Measurements from ENCODE around the gene ILDR1. TPM values are rescaled to one million over a fixed set of nuclear protein-coding genes. Genes with fewer than 3 reads are reported as not detected.
A peak's percentile ranks its signal among the peaks of the same experiment; 100 is the strongest.

The ILDR1 gene
- total RNA-seq, 1 donor: not detected

GRCh38 chr3:121958801-121959200 lies 63.2 kb downstream of the ILDR1 start:
- no peak for DNase-seq (ENCODE audit: low read depth)
- no peak overlapping the region for H3K4me3 ChIP-seq (ENCODE audit: low read depth, low read length)
- TF ChIP-seq, protein P1, sequence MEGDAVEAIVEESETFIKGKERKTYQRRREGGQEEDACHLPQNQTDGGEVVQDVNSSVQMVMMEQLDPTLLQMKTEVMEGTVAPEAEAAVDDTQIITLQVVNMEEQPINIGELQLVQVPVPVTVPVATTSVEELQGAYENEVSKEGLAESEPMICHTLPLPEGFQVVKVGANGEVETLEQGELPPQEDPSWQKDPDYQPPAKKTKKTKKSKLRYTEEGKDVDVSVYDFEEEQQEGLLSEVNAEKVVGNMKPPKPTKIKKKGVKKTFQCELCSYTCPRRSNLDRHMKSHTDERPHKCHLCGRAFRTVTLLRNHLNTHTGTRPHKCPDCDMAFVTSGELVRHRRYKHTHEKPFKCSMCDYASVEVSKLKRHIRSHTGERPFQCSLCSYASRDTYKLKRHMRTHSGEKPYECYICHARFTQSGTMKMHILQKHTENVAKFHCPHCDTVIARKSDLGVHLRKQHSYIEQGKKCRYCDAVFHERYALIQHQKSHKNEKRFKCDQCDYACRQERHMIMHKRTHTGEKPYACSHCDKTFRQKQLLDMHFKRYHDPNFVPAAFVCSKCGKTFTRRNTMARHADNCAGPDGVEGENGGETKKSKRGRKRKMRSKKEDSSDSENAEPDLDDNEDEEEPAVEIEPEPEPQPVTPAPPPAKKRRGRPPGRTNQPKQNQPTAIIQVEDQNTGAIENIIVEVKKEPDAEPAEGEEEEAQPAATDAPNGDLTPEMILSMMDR (IDR thresholded peaks at IDR 0.05; ENCODE audit: insufficient read depth, low read depth, low read length): no peak

DNA sequence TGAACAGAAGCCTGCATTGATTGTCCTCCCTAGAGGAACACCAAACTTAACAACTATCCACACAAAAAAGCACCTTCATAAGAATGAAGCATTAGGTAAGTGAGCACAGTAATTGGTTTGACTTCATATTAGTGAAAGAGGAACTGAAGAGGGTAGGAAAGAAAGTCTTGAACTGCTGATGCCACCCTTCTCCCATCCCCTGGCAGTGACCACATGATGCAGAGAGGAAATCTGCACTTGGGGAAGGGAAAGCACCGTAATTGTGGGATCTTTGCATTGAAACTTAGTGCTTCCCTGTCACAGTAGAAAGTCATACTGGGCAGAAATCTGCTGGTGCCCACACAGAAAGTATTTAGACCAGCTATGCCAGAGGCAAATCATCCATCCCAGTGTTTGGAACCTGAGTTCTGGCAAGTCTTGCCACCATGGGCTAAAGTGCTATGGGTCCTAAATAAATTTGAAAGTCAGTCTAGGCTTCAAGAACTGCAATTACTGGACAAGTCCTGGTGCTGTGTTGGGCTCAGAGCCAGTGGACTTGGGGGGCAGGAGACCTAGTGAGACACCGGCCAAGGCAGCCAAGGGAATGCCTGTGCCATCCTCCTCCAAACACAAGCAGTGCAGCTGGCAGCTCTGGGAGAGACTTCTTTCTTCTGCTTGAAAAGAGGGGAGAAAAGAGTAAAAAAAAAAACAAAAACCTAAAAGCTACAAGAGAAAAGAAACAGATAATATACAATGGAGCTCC lies 64.2 kb downstream of the ILDR1 start:
- no peak for DNase-seq (ENCODE audit: low read depth)
- TF ChIP-seq, protein P1 (IDR thresholded peaks at IDR 0.05; ENCODE audit: insufficient read depth, low read depth, low read length): no peak
- H3K4me3 ChIP-seq (ENCODE audit: low read depth, low read length): no peak overlapping the region

DNA sequence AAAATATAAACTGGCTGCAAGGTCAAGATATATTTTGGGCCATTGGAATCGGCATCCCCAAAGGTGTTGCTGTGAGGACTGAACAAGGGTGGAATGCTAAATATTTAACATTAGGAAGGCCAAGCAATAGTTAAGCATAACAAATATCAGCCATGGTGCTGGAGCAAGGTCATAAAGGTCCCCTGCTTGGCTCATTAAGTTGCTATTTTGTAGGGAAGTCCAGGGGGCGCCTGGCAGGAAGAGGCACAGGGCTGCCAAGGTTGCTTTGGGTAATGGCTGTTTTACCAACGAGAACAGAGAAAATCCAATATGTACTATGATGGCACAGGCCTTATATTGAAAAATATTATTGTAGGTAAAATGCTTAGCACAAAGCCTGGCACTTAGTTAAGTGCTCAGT lies 65.7 kb downstream of the ILDR1 start:
- DNase-seq (ENCODE audit: low read depth): no peak
- TF ChIP-seq, protein P1 (IDR thresholded peaks at IDR 0.05; ENCODE audit: insufficient read depth, low read depth, low read length): no peak

DNA sequence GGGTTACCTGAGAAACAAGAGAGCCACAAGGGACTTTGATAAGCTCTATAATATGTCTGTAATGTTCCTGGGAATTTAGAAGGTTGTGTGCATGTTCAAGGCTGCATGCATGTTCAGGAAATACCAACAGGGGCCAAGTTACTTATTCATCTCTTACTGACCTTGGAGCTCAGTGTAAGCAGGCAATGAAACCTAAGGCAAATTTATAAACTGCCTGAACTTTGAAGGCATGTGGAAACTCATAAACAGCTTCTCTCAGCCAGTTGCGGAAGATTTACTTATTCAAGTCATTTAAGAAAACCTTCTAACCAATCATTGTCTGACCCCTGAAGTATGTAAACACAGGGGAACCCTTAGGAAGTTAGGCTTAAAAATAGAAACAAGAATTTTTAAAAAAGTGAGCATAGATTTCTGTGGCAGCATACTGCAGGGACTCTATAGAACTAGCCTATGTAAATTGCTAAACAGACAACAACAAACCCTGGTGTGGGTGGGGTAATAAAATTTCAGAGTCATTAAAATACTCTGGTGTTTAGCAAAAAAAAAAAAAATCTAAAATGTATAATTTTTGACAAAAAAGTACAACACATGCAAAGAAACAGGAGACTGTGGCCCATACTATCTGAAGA lies 70.6 kb downstream of the ILDR1 start:
- TF ChIP-seq, protein P1 (IDR thresholded peaks at IDR 0.05; ENCODE audit: insufficient read depth, low read depth, low read length): no peak
- peak; percentile 69 for DNase-seq (ENCODE audit: low read depth)
- no peak overlapping the region for H3K4me3 ChIP-seq (ENCODE audit: low read depth, low read length)

More for the DNA sequence above, 65.7 kb downstream of the ILDR1 start:
- H3K4me3 ChIP-seq (ENCODE audit: low read depth, low read length): no peak overlapping the region

DNA sequence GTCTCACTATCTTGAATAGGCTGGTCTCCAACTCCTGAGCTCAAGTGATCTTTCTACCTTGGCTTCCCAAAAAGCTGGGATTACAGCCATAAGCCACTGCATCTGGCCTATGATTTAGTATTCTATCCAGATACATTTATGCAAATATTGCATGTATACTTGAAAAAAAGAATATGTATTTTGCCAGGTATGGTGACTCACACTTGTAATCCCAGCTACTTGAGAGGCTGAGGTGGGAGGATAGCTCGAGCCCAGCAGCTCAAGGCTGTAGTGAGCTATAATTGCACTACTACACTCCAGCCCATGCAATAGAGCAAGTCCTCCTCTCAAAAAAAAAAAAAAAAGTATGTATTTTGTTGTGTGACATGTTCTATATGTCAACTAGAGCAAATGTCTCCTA lies 73.4 kb downstream of the ILDR1 start:
- no peak overlapping the region for H3K4me3 ChIP-seq (ENCODE audit: low read depth, low read length)
- no peak for DNase-seq (ENCODE audit: low read depth)
- TF ChIP-seq, protein P1 (IDR thresholded peaks at IDR 0.05; ENCODE audit: insufficient read depth, low read depth, low read length): no peak

DNA sequence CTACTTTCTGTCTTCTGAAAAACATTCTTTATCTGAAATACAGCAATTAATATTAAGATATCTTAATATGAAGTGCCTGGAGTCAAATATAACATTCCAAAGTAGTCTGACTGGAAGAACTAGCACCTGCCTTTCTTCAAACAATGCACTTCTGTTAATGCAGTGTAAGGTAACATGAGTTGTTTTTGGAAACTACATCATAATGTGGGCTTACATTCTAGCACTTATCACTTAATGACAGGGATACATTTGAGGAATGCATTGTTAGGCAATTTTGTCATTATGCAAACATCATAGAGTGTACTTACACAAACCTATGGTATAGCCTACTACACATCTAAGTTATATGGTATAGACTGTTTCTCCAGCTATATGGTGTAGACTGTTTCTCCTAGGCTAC lies 78.6 kb downstream of the ILDR1 start:
- TF ChIP-seq, protein P1 (IDR thresholded peaks at IDR 0.05; ENCODE audit: insufficient read depth, low read depth, low read length): no peak
- DNase-seq (ENCODE audit: low read depth): no peak
- no peak overlapping the region for H3K4me3 ChIP-seq (ENCODE audit: low read depth, low read length)

Data from fibroblast of villous mesenchyme (primary cell).